Loucy (cell line): ENCODE data around the gene DNAH1.
"Not testable (repeated sequence)": the region's sequence is repeated elsewhere in the genome, so short reads cannot be mapped to it uniquely, and the experiment has no call there.

ENCODE experiments used
- H2AFZ ChIP-seq: fragments of 200-600 bp; sonication (generic); 2 replicates; pipeline ENCODE4 v1.6.0; 2016; ENCODE audit warnings: antibody characterized with exemption, mild to moderate bottlenecking, low read length, moderate library complexity
- H3F3A ChIP-seq: fragments of 200-600 bp; 2 replicates; pipeline ENCODE4 v1.6.0; 2016; ENCODE audit warnings: antibody characterized with exemption, low read depth, mild to moderate bottlenecking
- H3K27me3 ChIP-seq: fragments of 200-600 bp; sonication (generic); 2 replicates; pipeline ENCODE4 v1.6.1; 2014; ENCODE audit warnings: low read length, mild to moderate bottlenecking; ENCODE audit not compliant: insufficient read depth, poor library complexity, severe bottlenecking
- H3K36me3 ChIP-seq: fragments of 200-600 bp; sonication (generic); 2 replicates; pipeline ENCODE4 v1.6.1; 2016; ENCODE audit warnings: low read length; ENCODE audit not compliant: insufficient read depth
- H3K4me1 ChIP-seq: fragments of 200-600 bp; sonication (generic); 2 replicates; pipeline ENCODE4 v1.5.1; 2014; ENCODE audit warnings: low read length, mild to moderate bottlenecking; ENCODE audit not compliant: insufficient read depth, poor library complexity, severe bottlenecking
- H3K4me2 ChIP-seq: fragments of 200-600 bp; sonication (generic); 2 replicates; pipeline ENCODE4 v1.6.0; 2014; ENCODE audit warnings: antibody characterized with exemption, low read length, low read depth, mild to moderate bottlenecking; ENCODE audit not compliant: poor library complexity, severe bottlenecking
- H3K4me3 ChIP-seq: fragments of 200-600 bp; sonication (generic); 2 replicates; pipeline ENCODE4 v1.5.1; 2014; ENCODE audit warnings: low read length, mild to moderate bottlenecking, mixed read lengths; ENCODE audit not compliant: poor library complexity, severe bottlenecking
- H3K79me2 ChIP-seq: fragments of 200-600 bp; sonication (generic); 2 replicates; pipeline ENCODE4 v1.6.1; 2014; ENCODE audit warnings: low read length; ENCODE audit not compliant: insufficient read depth
- H3K9ac ChIP-seq: fragments of 200-600 bp; sonication (generic); 2 replicates; pipeline ENCODE4 v1.6.0; 2014; ENCODE audit warnings: mild to moderate bottlenecking, low read depth, low read length, moderate library complexity; ENCODE audit not compliant: poor library complexity, severe bottlenecking
- H3K9me2 ChIP-seq: fragments of 200-600 bp; sonication (generic); replicated peaks from 2 replicates; pipeline ENCODE4 v1.6.1; 2016; ENCODE audit warnings: low read depth, low read length, mixed read lengths
- H3K9me3 ChIP-seq: fragments of 200-600 bp; sonication (generic); 2 replicates; pipeline ENCODE4 v1.6.1; 2014; ENCODE audit warnings: mild to moderate bottlenecking, antibody characterized with exemption, low read length, low read depth; ENCODE audit not compliant: insufficient read depth
- H4K20me1 ChIP-seq: fragments of 200-600 bp; sonication (generic); 2 replicates; pipeline ENCODE4 v1.6.0; 2014; ENCODE audit warnings: antibody characterized with exemption, low read length, mild to moderate bottlenecking; ENCODE audit not compliant: insufficient read depth, poor library complexity, severe bottlenecking
- CTCF ChIP-seq: fragments of 200-600 bp; sonication (generic); conservative IDR thresholded peaks from 2 replicates; pipeline ENCODE4 v1.5.1; 2014; ENCODE audit warnings: mild to moderate bottlenecking, antibody characterized with exemption, low read length
- EZH2phosphoT487 ChIP-seq: fragments of 200-600 bp; IDR thresholded peaks from 2 replicates; pipeline ENCODE4 v1.6.1; 2018; ENCODE audit warnings: antibody characterized with exemption, mild to moderate bottlenecking, moderate library complexity, borderline replicate concordance

The DNAH1 gene

GRCh38 chr3:52283306-52283705, 32.8 kb upstream of the DNAH1 start:
- Histone ChIP-seq H3K4me1 (peaks cover 31% of the 10 kb centered on the region), H3K4me2 (no peak overlapping the region)

GRCh38 chr3:52284051-52284450, 32.1 kb upstream of the DNAH1 start:
- not testable (repeated sequence) for H3K36me3 ChIP-seq, H3K9me2 ChIP-seq, H3K9me3 ChIP-seq, H4K20me1 ChIP-seq, H3K4me3 ChIP-seq, H2AFZ ChIP-seq, H3K4me2 ChIP-seq, H3F3A ChIP-seq, H3K9ac ChIP-seq, H3K27me3 ChIP-seq
- Histone ChIP-seq H3K4me1 (peaks cover 36% of the 10 kb centered on the region), H3K79me2 (peaks cover 25% of the 10 kb centered on the region)

More at GRCh38 chr3:52283306-52283705, 32.8 kb upstream of the DNAH1 start:
- H3K79me2 ChIP-seq = peaks cover 22% of the 10 kb centered on the region
- no peak overlapping the region for H3K4me3 ChIP-seq
- H4K20me1 ChIP-seq = no peaks in the 10 kb centered on the region
- no peaks in the 10 kb centered on the region for H3K9me3 ChIP-seq
- H3K9me2 ChIP-seq = no peaks in the 10 kb centered on the region
- H3K27me3 ChIP-seq = no peaks in the 10 kb centered on the region
- no peaks in the 10 kb centered on the region for H3K36me3 ChIP-seq
- H2AFZ ChIP-seq = no peak overlapping the region
- TF ChIP-seq CTCF (no peak), EZH2phosphoT487 (no peak)
- H3K9ac ChIP-seq = no peak overlapping the region
- H3F3A ChIP-seq = peaks cover 7% of the 10 kb centered on the region; the same call in 1 of the 2 replicates

GRCh38 chr3:52286777-52287110, 29.4 kb upstream of the DNAH1 start:
- H3K9ac ChIP-seq = peak overlapping the region; percentile 92
- peak overlapping the region; percentile 87 for H3K4me2 ChIP-seq
- H3F3A ChIP-seq = peaks cover 2% of the 10 kb centered on the region; the same call in 1 of the 2 replicates
- no peaks in the 10 kb centered on the region for H4K20me1 ChIP-seq
- H3K4me1 ChIP-seq = peaks cover 26% of the 10 kb centered on the region
- peak overlapping the region; percentile 84 for H3K4me3 ChIP-seq
- H3K9me3 ChIP-seq = no peaks in the 10 kb centered on the region
- no peaks in the 10 kb centered on the region for H3K9me2 ChIP-seq
- no peak for TF ChIP-seq CTCF
- TF ChIP-seq EZH2phosphoT487 = no peak
- H3K36me3 ChIP-seq = no peaks in the 10 kb centered on the region
- H3K79me2 ChIP-seq = peaks cover 25% of the 10 kb centered on the region
- no peak overlapping the region for H2AFZ ChIP-seq
- no peaks in the 10 kb centered on the region for H3K27me3 ChIP-seq

GRCh38 chr3:52288674-52289073, 27.4 kb upstream of the DNAH1 start:
- Histone ChIP-seq H2AFZ (no peak overlapping the region), H3K9me3 (no peaks in the 10 kb centered on the region), H3K9ac (peak overlapping the region; percentile 92), H3F3A (no peaks in the 10 kb centered on the region), H3K9me2 (no peaks in the 10 kb centered on the region), H3K79me2 (peaks cover 25% of the 10 kb centered on the region), H3K4me1 (peaks cover 17% of the 10 kb centered on the region), H3K27me3 (no peaks in the 10 kb centered on the region), H4K20me1 (no peaks in the 10 kb centered on the region), H3K4me3 (peak overlapping the region; percentile 84), H3K36me3 (no peaks in the 10 kb centered on the region), H3K4me2 (peak overlapping the region; percentile 87)
- TF ChIP-seq EZH2phosphoT487 (no peak), CTCF (no peak)
